ENCODE results near the gene COL27A1. TPM values are rescaled to one million over a fixed set of nuclear protein-coding genes. Genes with fewer than 3 reads are reported as not detected.

The COL27A1 gene
- total and polyA plus RNA-seq, 2 donors (not counting 1 experiment from before 2014, with no cell fraction given) = 0.16 to 0.27 TPM

DNA sequence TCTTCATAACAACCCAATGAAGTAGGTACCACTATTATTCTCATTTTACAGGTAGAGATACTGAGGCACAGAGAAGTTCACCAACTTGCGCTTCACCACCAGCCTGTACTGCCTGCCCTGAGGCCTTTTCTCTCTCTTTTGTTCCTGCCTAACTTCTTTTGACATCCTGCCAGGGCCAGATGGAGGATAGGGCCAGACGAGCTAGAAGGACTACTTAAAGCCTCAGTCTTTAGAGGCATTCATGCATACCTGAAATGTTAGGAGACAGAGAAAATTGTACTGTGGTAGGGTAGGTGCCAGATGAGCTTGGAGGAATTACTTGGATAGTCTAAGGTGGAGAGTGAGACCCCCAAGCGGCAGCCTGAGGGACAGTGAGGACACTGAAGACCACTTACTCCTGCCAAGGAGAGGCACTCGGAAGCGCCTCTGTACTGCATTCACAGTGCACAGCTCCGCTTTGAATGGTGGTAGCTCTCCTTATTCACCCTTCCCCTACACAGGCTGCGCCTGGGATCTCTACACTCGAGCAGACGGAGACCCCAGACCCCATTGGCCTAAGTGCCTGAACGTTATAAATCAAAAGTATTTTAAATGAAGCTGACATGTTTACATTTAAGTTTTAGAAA, 161.4 kb downstream of the COL27A1 start:
- CTCF ChIA-PET = interaction anchor here (1.4 kb wide), 1 partner anchor 89 kb away, joined by 5 read pairs; no protein-coding TSS in a partner anchor
- Mint-ChIP-seq H3K9me3 (ENCODE audit: insufficient read depth) (no peaks in the 10 kb centered on the region), H3K27me3 (peaks cover 10% of the 10 kb centered on the region), H3K4me3 (no peak overlapping the region), H3K27ac (no peak overlapping the region), H3K4me1 (no peaks in the 10 kb centered on the region)
- ATAC-seq (ENCODE audit: low read depth) = no peak
- TF ChIP-seq, protein P1, sequence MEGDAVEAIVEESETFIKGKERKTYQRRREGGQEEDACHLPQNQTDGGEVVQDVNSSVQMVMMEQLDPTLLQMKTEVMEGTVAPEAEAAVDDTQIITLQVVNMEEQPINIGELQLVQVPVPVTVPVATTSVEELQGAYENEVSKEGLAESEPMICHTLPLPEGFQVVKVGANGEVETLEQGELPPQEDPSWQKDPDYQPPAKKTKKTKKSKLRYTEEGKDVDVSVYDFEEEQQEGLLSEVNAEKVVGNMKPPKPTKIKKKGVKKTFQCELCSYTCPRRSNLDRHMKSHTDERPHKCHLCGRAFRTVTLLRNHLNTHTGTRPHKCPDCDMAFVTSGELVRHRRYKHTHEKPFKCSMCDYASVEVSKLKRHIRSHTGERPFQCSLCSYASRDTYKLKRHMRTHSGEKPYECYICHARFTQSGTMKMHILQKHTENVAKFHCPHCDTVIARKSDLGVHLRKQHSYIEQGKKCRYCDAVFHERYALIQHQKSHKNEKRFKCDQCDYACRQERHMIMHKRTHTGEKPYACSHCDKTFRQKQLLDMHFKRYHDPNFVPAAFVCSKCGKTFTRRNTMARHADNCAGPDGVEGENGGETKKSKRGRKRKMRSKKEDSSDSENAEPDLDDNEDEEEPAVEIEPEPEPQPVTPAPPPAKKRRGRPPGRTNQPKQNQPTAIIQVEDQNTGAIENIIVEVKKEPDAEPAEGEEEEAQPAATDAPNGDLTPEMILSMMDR (IDR thresholded peaks at IDR 0.05) = no peak
- no peak for TF ChIP-seq EZH2 (IDR thresholded peaks at IDR 0.05; ENCODE audit: borderline replicate concordance, insufficient read depth, low read depth, low read length, poor library complexity, severe bottlenecking)
- intact Hi-C loops (cut with micrococcal nuclease) = no loop called here
- Histone ChIP-seq H3K4me3 (ENCODE audit: control extremely low read depth in 1 of 5, extremely low read depth in 1 of 5, insufficient read depth in 1 of 5, low read depth in 2 of 5, low read length in 4 of 5) (no peak overlapping the region), H4K20me1 (ENCODE audit: control insufficient read depth, insufficient read depth, low read length, poor library complexity, severe bottlenecking) (no peaks in the 10 kb centered on the region), H3K4me1 (ENCODE audit: control insufficient read depth in 2 of 2, insufficient read depth in 2 of 2, low read length in 2 of 2) (no peaks in the 10 kb centered on the region), H3K9me3 (ENCODE audit: control extremely low read depth in 1 of 3, control insufficient read depth in 2 of 3, insufficient read depth in 1 of 3, low read length in 2 of 3) (peaks cover 0 to 14% (median 3%) of the 10 kb centered on the region in 3 donors), H3K27ac (ENCODE audit: low read length in 2 of 2) (no peak overlapping the region), H3K36me3 (replicated peaks in 1 of 2; ENCODE audit: control extremely low read depth in 1 of 2, control insufficient read depth in 1 of 2, extremely low read depth in 1 of 2, insufficient read depth in 2 of 2, low read length in 1 of 2) (no peaks in the 10 kb centered on the region), H2AFZ (ENCODE audit: insufficient read depth, low read depth, low read length, poor library complexity, severe bottlenecking) (no peak overlapping the region), H3K79me2 (ENCODE audit: control insufficient read depth, insufficient read depth, low read length) (no peaks in the 10 kb centered on the region), H3K27me3 (replicated peaks in 1 of 4; ENCODE audit: control extremely low read depth in 1 of 4, control insufficient read depth in 3 of 4, insufficient read depth in 4 of 4, low read length in 3 of 4) (peaks cover 0 to 5% (median 0%) of the 10 kb centered on the region in 4 experiments), H3K9ac (ENCODE audit: low read length) (no peak overlapping the region), H3K4me2 (replicated peaks; ENCODE audit: low read depth, low read length, poor library complexity, severe bottlenecking) (no peak overlapping the region)
- no peak for DNase-seq
- POLR2A ChIA-PET = no interaction called here
- 82% methylated on average over 4 of the region's 10 CpGs for WGBS (ENCODE audit: insufficient coverage)

DNA sequence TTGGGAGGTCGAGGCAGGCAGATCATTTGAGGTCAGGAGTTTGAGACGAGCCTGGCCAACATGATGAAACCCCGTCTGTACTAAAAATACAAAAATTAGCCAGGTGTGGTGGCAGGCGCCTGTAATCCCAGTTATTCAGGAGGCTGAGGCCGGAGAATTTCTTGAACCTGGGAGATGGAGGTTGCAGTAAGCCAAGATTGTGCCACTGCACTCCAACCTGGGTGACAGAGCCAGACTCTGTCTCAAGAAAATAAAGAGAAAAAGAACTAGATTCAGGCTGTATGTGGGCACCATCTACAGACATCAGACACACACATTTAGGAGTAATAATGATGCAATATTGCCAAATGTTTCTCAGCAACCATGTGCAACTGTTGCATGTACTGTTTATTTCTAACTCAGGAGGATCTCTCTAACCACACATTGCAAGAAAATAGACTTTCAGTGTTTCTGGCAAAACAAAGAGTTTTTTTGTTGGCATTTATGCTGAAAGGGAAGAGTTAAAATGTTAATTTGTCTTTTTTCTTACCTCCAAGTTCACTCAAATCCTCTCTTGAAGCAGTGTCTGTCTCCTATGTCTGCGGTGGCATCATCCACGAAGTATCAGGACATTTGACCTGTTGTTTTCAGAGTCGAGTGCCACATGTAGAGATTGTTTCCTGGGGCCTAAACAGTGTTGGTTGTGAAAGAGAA, 162.5 kb downstream of the COL27A1 start:
- H3K4me2 ChIP-seq (replicated peaks; ENCODE audit: low read depth, low read length, poor library complexity, severe bottlenecking) = no peak overlapping the region
- H3K4me3 ChIP-seq (ENCODE audit: control extremely low read depth in 1 of 5, extremely low read depth in 1 of 5, insufficient read depth in 1 of 5, low read depth in 2 of 5, low read length in 4 of 5) = no peak overlapping the region
- DNase-seq (no peak), ATAC-seq (ENCODE audit: low read depth) (no peak)
- WGBS (ENCODE audit: insufficient coverage) = 73% methylated on average over 2 of the region's 8 CpGs
- Mint-ChIP-seq H3K4me3 (no peak overlapping the region), H3K27me3 (peaks cover 10% of the 10 kb centered on the region), H3K27ac (no peak overlapping the region), H3K9me3 (ENCODE audit: insufficient read depth) (no peaks in the 10 kb centered on the region), H3K4me1 (no peaks in the 10 kb centered on the region)
- no peaks in the 10 kb centered on the region for H3K79me2 ChIP-seq (ENCODE audit: control insufficient read depth, insufficient read depth, low read length)
- TF ChIP-seq EZH2 (IDR thresholded peaks at IDR 0.05; ENCODE audit: borderline replicate concordance, insufficient read depth, low read depth, low read length, poor library complexity, severe bottlenecking) = no peak
- TF ChIP-seq, protein P1 (IDR thresholded peaks at IDR 0.05) = no peak
- no peak overlapping the region for H3K9ac ChIP-seq (ENCODE audit: low read length)
- ChIA-PET CTCF (interaction anchor here (1.4 kb wide), 1 partner anchor 88 kb away, joined by 5 read pairs; no protein-coding TSS in a partner anchor), POLR2A (no interaction called here)
- intact Hi-C loops (cut with micrococcal nuclease) = no loop called here
- peaks cover 0 to 5% (median 0%) of the 10 kb centered on the region in 4 experiments for H3K27me3 ChIP-seq (replicated peaks in 1 of 4; ENCODE audit: control extremely low read depth in 1 of 4, control insufficient read depth in 3 of 4, insufficient read depth in 4 of 4, low read length in 3 of 4)
- no peaks in the 10 kb centered on the region for H3K4me1 ChIP-seq (ENCODE audit: control insufficient read depth in 2 of 2, insufficient read depth in 2 of 2, low read length in 2 of 2)
- no peaks in the 10 kb centered on the region for H4K20me1 ChIP-seq (ENCODE audit: control insufficient read depth, insufficient read depth, low read length, poor library complexity, severe bottlenecking)
- H2AFZ ChIP-seq (ENCODE audit: insufficient read depth, low read depth, low read length, poor library complexity, severe bottlenecking) = no peak overlapping the region
- H3K9me3 ChIP-seq (ENCODE audit: control extremely low read depth in 1 of 3, control insufficient read depth in 2 of 3, insufficient read depth in 1 of 3, low read length in 2 of 3) = peaks cover 0 to 14% (median 3%) of the 10 kb centered on the region in 3 donors
- no peaks in the 10 kb centered on the region for H3K36me3 ChIP-seq (replicated peaks in 1 of 2; ENCODE audit: control extremely low read depth in 1 of 2, control insufficient read depth in 1 of 2, extremely low read depth in 1 of 2, insufficient read depth in 2 of 2, low read length in 1 of 2)
- no peak overlapping the region for H3K27ac ChIP-seq (ENCODE audit: low read length in 2 of 2)
